K562 (cell line): ENCODE results near the gene ARMH4. TPM values are rescaled to one million over a fixed set of nuclear protein-coding genes. Genes with fewer than 3 reads are reported as not detected.

Source experiments
- CEBPG ChIP-seq, 3 experiments: fragments of 200-800 bp in 1 of 3; sonication (Bioruptor generic) in 1 of 3; sonication (generic) in 1 of 3; formaldehyde crosslinking in 1 of 3; IDR thresholded peaks in 2 of 3; conservative IDR thresholded peaks in 1 of 3; 2 replicates each; pipeline versions ENCODE4 v1.6.1 to v1.8.0; 2016 to 2022; ENCODE audit warnings: missing compliant biosample characterization in 2 of 3, missing genetic modification characterization in 2 of 3, mild to moderate bottlenecking in 1 of 3, missing genetic modification reagents in 1 of 3
- ERF ChIP-seq: fragments of 450-650 bp; formaldehyde crosslinking; IDR thresholded peaks from 2 replicates; pipeline ENCODE4 v1.4.0; 2020; ENCODE audit warnings: mild to moderate bottlenecking, mixed read lengths
- KDM1A ChIP-seq, 2 experiments: fragments of 450-650 bp; IDR thresholded peaks; 2 replicates each; pipeline ENCODE4 v1.6.1; 2016; ENCODE audit warnings: mild to moderate bottlenecking in 2 of 2
- SIN3A ChIP-seq, 2 experiments: fragments of 150-350 bp in 1 of 2; IDR thresholded peaks; 2 replicates each; pipeline ENCODE4 v1.6.1; 2011 to 2016; ENCODE audit warnings: borderline replicate concordance in 2 of 2, low read depth in 2 of 2, low read length in 2 of 2, mild to moderate bottlenecking in 2 of 2, moderate library complexity in 2 of 2; ENCODE audit not compliant: control insufficient read depth in 1 of 2
- TARDBP ChIP-seq: fragments of 450-650 bp; IDR thresholded peaks from 2 replicates; pipeline ENCODE4 v1.6.1; 2016
- ZKSCAN3 ChIP-seq: fragments of 250-450 bp; sonication (Bioruptor Pico); IDR thresholded peaks from 2 replicates; pipeline ENCODE4 v1.4.0; 2020
- ZNF124 ChIP-seq: sonication (generic); formaldehyde crosslinking; IDR thresholded peaks from 2 replicates; pipeline ENCODE4 v1.8.1; 2022; ENCODE audit warnings: missing genetic modification reagents
- polyA plus RNA-seq, 8 experiments: library from polyadenylated mRNA; depleted of rRNA in 4 of 8; stranded (reverse) in 5 of 8; unstranded in 3 of 8; fragments of >200 nt; fragmentation: Nextera tagmentation in 2 of 8; fragmentation: Illumina TruSeq in 1 of 8; extraction: Ambion mirVana in 2 of 8; extraction: Trizol in 1 of 8; gene quantifications; 2 replicates each; pipeline versions ENCODE4 v1.2.1 to v1.2.3, GENCODE V29; 2011 to 2014; ENCODE audit warnings: inconsistent platforms in 1 of 8, missing spikeins in 1 of 8
- total RNA-seq, 7 experiments: library from RNA; depleted of rRNA in 6 of 7; stranded (reverse); fragments of >200 nt in 6 of 7; fragmentation: Illumina TruSeq in 2 of 7; extraction: Trizol in 2 of 7; gene quantifications; 2 replicates each; pipeline versions ENCODE4 v1.2.1 to v1.2.3, GENCODE V29; 2011 to 2021; ENCODE audit warnings: low replicate concordance in 1 of 7
- TF ChIP-seq, protein P1 (sequence below): fragments of 250-450 bp; sonication (Bioruptor Pico); IDR thresholded peaks from 2 replicates; pipeline ENCODE4 v1.5.0; 2021; ENCODE audit warnings: mild to moderate bottlenecking, borderline replicate concordance
- TF ChIP-seq, protein P2 (sequence below), 2 experiments: fragments of 450-650 bp in 1 of 2; IDR thresholded peaks; 2 replicates each; pipeline ENCODE4 v1.6.1; 2011 to 2017; ENCODE audit warnings: low read depth in 2 of 2, antibody characterized with exemption in 1 of 2, borderline replicate concordance in 1 of 2, low read length in 1 of 2, mild to moderate bottlenecking in 1 of 2, mixed read lengths in 1 of 2; ENCODE audit not compliant: control insufficient read depth in 1 of 2
- TF ChIP-seq, protein P3 (sequence below), 2 experiments: fragments of 200-800 bp in 1 of 2; sonication (Bioruptor generic) in 1 of 2; sonication (generic) in 1 of 2; formaldehyde crosslinking in 1 of 2; IDR thresholded peaks in 1 of 2; conservative IDR thresholded peaks in 1 of 2; 2 replicates each; pipeline versions ENCODE4 v1.5.0 to v1.6.1; 2016 to 2020; ENCODE audit warnings: missing compliant biosample characterization in 1 of 2, missing genetic modification characterization in 1 of 2, missing genetic modification reagents in 1 of 2
- TF ChIP-seq, protein P4 (sequence below): fragments of 450-650 bp; formaldehyde crosslinking; IDR thresholded peaks from 2 replicates; pipeline ENCODE4 v1.4.0; 2020; ENCODE audit warnings: mild to moderate bottlenecking, mixed read lengths

Gene ARMH4
- total and polyA plus RNA-seq, 9 of the 15 experiments (the other 6 are each of a cell fraction or from before 2014, with no cell fraction given), result 0.06 to 0.98 (median 0.07) TPM; not detected in 2

DNA sequence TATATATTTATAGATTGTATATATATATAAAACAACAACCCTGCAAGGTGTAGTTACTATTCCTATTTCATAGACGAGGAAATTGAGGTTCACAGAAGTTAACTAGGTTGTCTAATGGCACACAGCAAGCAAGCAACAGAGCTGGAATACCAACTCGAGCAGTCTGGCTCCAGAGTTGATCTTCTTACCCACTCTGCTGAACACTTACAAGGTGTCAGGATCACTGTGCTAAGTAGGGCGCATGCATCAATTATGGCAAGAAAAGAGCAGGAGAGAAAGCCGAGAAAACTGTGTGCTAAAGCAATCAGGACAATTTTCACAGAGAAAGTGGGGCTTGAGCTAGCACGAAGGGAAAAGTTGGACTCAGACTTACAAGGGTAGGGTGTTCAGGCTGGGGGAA lies 15.9 kb upstream of the ARMH4 start (continued):
- TF ChIP-seq, protein P1, sequence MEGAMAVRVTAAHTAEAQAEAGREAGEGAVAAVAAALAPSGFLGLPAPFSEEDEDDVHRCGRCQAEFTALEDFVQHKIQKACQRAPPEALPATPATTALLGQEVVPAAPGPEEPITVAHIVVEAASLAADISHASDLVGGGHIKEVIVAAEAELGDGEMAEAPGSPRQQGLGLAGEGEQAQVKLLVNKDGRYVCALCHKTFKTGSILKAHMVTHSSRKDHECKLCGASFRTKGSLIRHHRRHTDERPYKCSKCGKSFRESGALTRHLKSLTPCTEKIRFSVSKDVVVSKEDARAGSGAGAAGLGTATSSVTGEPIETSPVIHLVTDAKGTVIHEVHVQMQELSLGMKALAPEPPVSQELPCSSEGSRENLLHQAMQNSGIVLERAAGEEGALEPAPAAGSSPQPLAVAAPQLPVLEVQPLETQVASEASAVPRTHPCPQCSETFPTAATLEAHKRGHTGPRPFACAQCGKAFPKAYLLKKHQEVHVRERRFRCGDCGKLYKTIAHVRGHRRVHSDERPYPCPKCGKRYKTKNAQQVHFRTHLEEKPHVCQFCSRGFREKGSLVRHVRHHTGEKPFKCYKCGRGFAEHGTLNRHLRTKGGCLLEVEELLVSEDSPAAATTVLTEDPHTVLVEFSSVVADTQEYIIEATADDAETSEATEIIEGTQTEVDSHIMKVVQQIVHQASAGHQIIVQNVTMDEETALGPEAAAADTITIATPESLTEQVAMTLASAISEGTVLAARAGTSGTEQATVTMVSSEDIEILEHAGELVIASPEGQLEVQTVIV, result no peak
- TF ChIP-seq TARDBP (no peak), ZKSCAN3 (CRISPR knock-in tag) (no peak), SIN3A (IDR thresholded peaks at IDR 0.05; ENCODE audit: borderline replicate concordance in 2 of 2, control insufficient read depth in 1 of 2, low read depth in 2 of 2, low read length in 2 of 2) (no peak), KDM1A (IDR thresholded peaks at IDR 0.05) (no peak), ERF (no peak), ZNF124 (CRISPR knock-in tag) (no peak), CEBPG (CRISPR knock-in tag; IDR thresholded peaks at IDR 0.05) (no peak), CEBPG (tag; conservative IDR thresholded peaks at IDR 0.05 in 1 of 2, IDR thresholded peaks at IDR 0.05 in 1 of 2) (no peak)
- TF ChIP-seq, protein P2, sequence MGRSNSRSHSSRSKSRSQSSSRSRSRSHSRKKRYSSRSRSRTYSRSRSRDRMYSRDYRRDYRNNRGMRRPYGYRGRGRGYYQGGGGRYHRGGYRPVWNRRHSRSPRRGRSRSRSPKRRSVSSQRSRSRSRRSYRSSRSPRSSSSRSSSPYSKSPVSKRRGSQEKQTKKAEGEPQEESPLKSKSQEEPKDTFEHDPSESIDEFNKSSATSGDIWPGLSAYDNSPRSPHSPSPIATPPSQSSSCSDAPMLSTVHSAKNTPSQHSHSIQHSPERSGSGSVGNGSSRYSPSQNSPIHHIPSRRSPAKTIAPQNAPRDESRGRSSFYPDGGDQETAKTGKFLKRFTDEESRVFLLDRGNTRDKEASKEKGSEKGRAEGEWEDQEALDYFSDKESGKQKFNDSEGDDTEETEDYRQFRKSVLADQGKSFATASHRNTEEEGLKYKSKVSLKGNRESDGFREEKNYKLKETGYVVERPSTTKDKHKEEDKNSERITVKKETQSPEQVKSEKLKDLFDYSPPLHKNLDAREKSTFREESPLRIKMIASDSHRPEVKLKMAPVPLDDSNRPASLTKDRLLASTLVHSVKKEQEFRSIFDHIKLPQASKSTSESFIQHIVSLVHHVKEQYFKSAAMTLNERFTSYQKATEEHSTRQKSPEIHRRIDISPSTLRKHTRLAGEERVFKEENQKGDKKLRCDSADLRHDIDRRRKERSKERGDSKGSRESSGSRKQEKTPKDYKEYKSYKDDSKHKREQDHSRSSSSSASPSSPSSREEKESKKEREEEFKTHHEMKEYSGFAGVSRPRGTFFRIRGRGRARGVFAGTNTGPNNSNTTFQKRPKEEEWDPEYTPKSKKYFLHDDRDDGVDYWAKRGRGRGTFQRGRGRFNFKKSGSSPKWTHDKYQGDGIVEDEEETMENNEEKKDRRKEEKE (IDR thresholded peaks at IDR 0.05; ENCODE audit: borderline replicate concordance in 1 of 2, control insufficient read depth in 1 of 2, low read depth in 2 of 2, low read length in 1 of 2), result no peak
- TF ChIP-seq, protein P3, sequence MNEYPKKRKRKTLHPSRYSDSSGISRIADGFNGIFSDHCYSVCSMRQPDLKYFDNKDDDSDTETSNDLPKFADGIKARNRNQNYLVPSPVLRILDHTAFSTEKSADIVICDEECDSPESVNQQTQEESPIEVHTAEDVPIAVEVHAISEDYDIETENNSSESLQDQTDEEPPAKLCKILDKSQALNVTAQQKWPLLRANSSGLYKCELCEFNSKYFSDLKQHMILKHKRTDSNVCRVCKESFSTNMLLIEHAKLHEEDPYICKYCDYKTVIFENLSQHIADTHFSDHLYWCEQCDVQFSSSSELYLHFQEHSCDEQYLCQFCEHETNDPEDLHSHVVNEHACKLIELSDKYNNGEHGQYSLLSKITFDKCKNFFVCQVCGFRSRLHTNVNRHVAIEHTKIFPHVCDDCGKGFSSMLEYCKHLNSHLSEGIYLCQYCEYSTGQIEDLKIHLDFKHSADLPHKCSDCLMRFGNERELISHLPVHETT (CRISPR knock-in tag; conservative IDR thresholded peaks at IDR 0.05 in 1 of 2, IDR thresholded peaks at IDR 0.05 in 1 of 2), result no peak
- TF ChIP-seq, protein P4, sequence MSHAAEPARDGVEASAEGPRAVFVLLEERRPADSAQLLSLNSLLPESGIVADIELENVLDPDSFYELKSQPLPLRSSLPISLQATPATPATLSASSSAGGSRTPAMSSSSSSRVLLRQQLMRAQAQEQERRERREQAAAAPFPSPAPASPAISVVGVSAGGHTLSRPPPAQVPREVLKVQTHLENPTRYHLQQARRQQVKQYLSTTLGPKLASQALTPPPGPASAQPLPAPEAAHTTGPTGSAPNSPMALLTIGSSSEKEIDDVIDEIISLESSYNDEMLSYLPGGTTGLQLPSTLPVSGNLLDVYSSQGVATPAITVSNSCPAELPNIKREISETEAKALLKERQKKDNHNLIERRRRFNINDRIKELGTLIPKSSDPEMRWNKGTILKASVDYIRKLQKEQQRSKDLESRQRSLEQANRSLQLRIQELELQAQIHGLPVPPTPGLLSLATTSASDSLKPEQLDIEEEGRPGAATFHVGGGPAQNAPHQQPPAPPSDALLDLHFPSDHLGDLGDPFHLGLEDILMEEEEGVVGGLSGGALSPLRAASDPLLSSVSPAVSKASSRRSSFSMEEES, result no peak
